Esophagus squamous epithelium (tissue), 4 donors: ENCODE measurements around the gene DCTN2.

Source experiments
- CTCF ChIP-seq, 6 experiments: fragments of 450-650 bp in 4 of 6; fragments of 200-600 bp in 2 of 6; sonication (generic) in 2 of 6; IDR thresholded peaks; one replicate each; pipeline ENCODE4 v1.5.1; 2016 to 2019; ENCODE audit warnings: antibody characterized with exemption in 6 of 6, mild to moderate bottlenecking in 4 of 6, moderate library complexity in 4 of 6
- POLR2A ChIP-seq, 4 donors: fragments of 450-650 bp; IDR thresholded peaks; one replicate each; pipeline ENCODE4 v1.6.1; 2017; ENCODE audit warnings: antibody characterized with exemption in 4 of 4, mild to moderate bottlenecking in 4 of 4, moderate library complexity in 3 of 4

- no peak for TF ChIP-seq POLR2A (IDR thresholded peaks at IDR 0.05)
- no peak for TF ChIP-seq CTCF (IDR thresholded peaks at IDR 0.05)
Observed at GRCh38 chr12:57489157-57489641, 57.8 kb downstream of the DCTN2 start.
